Endothelial cell of umbilical vein (primary cell): ENCODE data around the gene SIM2. TPM values are rescaled to one million over a fixed set of nuclear protein-coding genes. Genes with fewer than 3 reads are reported as not detected.

Experiments used
- BruUV-seq: library from RNA; stranded (reverse); fragments of 400-500 nt; replicated peaks from 2 replicates; lab custom pipeline; 2021; lab: Mats Ljungman, UMichigan
- CTCF ChIA-PET: fragments of 300-600, 350-600 bp; sonication (Branson Sonifier 250); formaldehyde crosslinking; loops from one replicate; lab custom pipeline; 2021; ENCODE audit warnings: antibody characterized with exemption, inconsistent platforms; lab: Charles Lee
- POLR2A ChIA-PET: fragments of 300-600, 350-600 bp; sonication (Branson Sonifier 250); formaldehyde crosslinking; loops from one replicate; lab custom pipeline; 2021; ENCODE audit warnings: antibody characterized with exemption, inconsistent platforms; lab: Charles Lee
- DNase-seq: peaks from one replicate; pipeline ENCODE4 v3.0.0-alpha.2; 2011; ENCODE audit warnings: low read depth, low spot score
- FAIRE-seq: peaks from 2 replicates; lab custom pipeline; 2011; peaks lifted over from hg19 to GRCh38; lab: Jason Lieb, UNC
- H2AFZ ChIP-seq: 2 replicates; pipeline ENCODE4 v1.6.0; 2012; ENCODE audit warnings: low read depth, low read length, control low read depth, inconsistent platforms
- H3K27ac ChIP-seq: 2 replicates; pipeline ENCODE4 v1.5.1; 2011; ENCODE audit warnings: low read depth, mild to moderate bottlenecking, control low read depth, low read length, moderate library complexity; ENCODE audit not compliant: insufficient read depth
- H3K27me3 ChIP-seq, 2 experiments: 2 replicates each; pipeline versions ENCODE4 v1.6.0 to v1.6.1; 2011; ENCODE audit warnings: low read length in 2 of 2, mixed read lengths in 1 of 2; ENCODE audit not compliant: control insufficient read depth in 2 of 2, insufficient read depth in 2 of 2
- H3K36me3 ChIP-seq, 2 experiments: 2 replicates in 1 of 2; 3 replicates in 1 of 2; pipeline ENCODE4 v1.5.1; 2011; ENCODE audit warnings: low read length in 2 of 2, mild to moderate bottlenecking in 1 of 2, moderate library complexity in 1 of 2; ENCODE audit not compliant: control insufficient read depth in 2 of 2, insufficient read depth in 2 of 2; ENCODE audit errors: extremely low read depth in 1 of 2
- H3K4me1 ChIP-seq: 3 replicates; pipeline ENCODE4 v1.5.1; 2011; ENCODE audit warnings: mild to moderate bottlenecking, low read length; ENCODE audit not compliant: control insufficient read depth, insufficient read depth; ENCODE audit errors: extremely low read depth
- H3K4me2 ChIP-seq: 2 replicates; pipeline ENCODE4 v1.6.1; 2011; ENCODE audit warnings: low read length, control low read depth, mixed read lengths; ENCODE audit not compliant: insufficient read depth
- H3K4me3 ChIP-seq, 3 experiments: fragments of 200-600 bp in 1 of 3; sonication (generic), shearing (Covaris generic) in 1 of 3; replicated peaks in 1 of 3; 2 replicates each; pipeline ENCODE4 v1.5.1; 2011 to 2016; ENCODE audit warnings: control low read depth in 3 of 3, low read length in 3 of 3, mild to moderate bottlenecking in 2 of 3, inconsistent platforms in 1 of 3, low read depth in 1 of 3, moderate library complexity in 1 of 3; ENCODE audit not compliant: insufficient read depth in 1 of 3
- H3K79me2 ChIP-seq: 2 replicates; pipeline ENCODE4 v1.6.0; 2012; ENCODE audit warnings: low read length, inconsistent platforms; ENCODE audit not compliant: control insufficient read depth, insufficient read depth
- H3K9ac ChIP-seq: replicated peaks from 2 replicates; pipeline ENCODE3; 2011; ENCODE audit warnings: low read length, control low read depth; ENCODE audit not compliant: insufficient read depth; ENCODE audit errors: extremely low read depth
- H3K9me1 ChIP-seq: replicated peaks from 3 replicates; pipeline ENCODE4 v1.6.0; 2011; ENCODE audit warnings: mild to moderate bottlenecking, low read length; ENCODE audit not compliant: control insufficient read depth, insufficient read depth; ENCODE audit errors: extremely low read depth
- H3K9me3 ChIP-seq: replicated peaks from 2 replicates; pipeline ENCODE4 v1.5.1; 2012; ENCODE audit warnings: low read length, inconsistent platforms; ENCODE audit not compliant: control insufficient read depth, insufficient read depth
- H4K20me1 ChIP-seq: replicated peaks from 2 replicates; pipeline ENCODE3; 2011; ENCODE audit warnings: mild to moderate bottlenecking, low read length; ENCODE audit not compliant: control insufficient read depth, insufficient read depth; ENCODE audit errors: extremely low read depth
- CTCF ChIP-seq, 2 donors: IDR thresholded peaks; 1 replicate in 1 of 2; 2 replicates in 1 of 2; pipeline ENCODE4 v1.5.1; 2011; ENCODE audit warnings: low read length in 2 of 2, mild to moderate bottlenecking in 2 of 2, moderate library complexity in 2 of 2, control low read depth in 1 of 2, inconsistent platforms in 1 of 2, low read depth in 1 of 2; ENCODE audit not compliant: insufficient read depth in 1 of 2; ENCODE audit errors: extremely low read depth in 1 of 2
- EZH2 ChIP-seq: IDR thresholded peaks from 2 replicates; pipeline ENCODE4 v1.6.1; 2012; ENCODE audit warnings: borderline replicate concordance, low read depth, mild to moderate bottlenecking, moderate library complexity, low read length, inconsistent platforms; ENCODE audit not compliant: severe bottlenecking
- FOS ChIP-seq: IDR thresholded peaks from 2 replicates; pipeline ENCODE4 v1.6.1; 2011; ENCODE audit warnings: mild to moderate bottlenecking, low read length, moderate library complexity, borderline replicate concordance; ENCODE audit not compliant: insufficient read depth
- GATA2 ChIP-seq: IDR thresholded peaks from 2 replicates; pipeline ENCODE4 v1.7.0; 2011; ENCODE audit warnings: low read depth, mild to moderate bottlenecking, moderate library complexity, mixed read lengths, low read length; ENCODE audit not compliant: insufficient read length, insufficient read depth
- JUN ChIP-seq: IDR thresholded peaks from 2 replicates; pipeline ENCODE4 v1.6.1; 2011; ENCODE audit warnings: borderline replicate concordance, low read depth; ENCODE audit not compliant: insufficient read length, insufficient read depth
- MAX ChIP-seq: IDR thresholded peaks from 2 replicates; pipeline ENCODE4 v1.6.1; 2011; ENCODE audit not compliant: insufficient read depth, insufficient read length
- MYC ChIP-seq: IDR thresholded peaks from one replicate; pipeline ENCODE4 v1.6.1; 2011; ENCODE audit warnings: mild to moderate bottlenecking, low read depth, low read length
- POLR2A ChIP-seq: IDR thresholded peaks from 2 replicates; pipeline ENCODE4 v1.6.1; 2012; ENCODE audit warnings: low read depth, mild to moderate bottlenecking, control low read depth, low read length
- POLR2AphosphoS5 ChIP-seq: IDR thresholded peaks from 2 replicates; pipeline ENCODE4 v1.6.1; 2012; ENCODE audit warnings: low read depth, mild to moderate bottlenecking, control low read depth, low read length, moderate library complexity; ENCODE audit not compliant: insufficient read depth
- dilution Hi-C: fragments of 300-500 bp; cut with MboI; formaldehyde crosslinking; loops from one replicate; pipeline ENCODE4 v1.15.0; 2019; ENCODE audit warnings: low sequenced_read_pairs; ENCODE audit not compliant: extremely low pct_ligation_motif_present
- intact Hi-C: fragments of 100-400 bp; cut with micrococcal nuclease; formaldehyde crosslinking; loops from one replicate; pipeline ENCODE4 v1.10.0; 2022
- polyA plus RNA-seq, 4 experiments: library from polyadenylated mRNA; depleted of rRNA in 3 of 4; stranded (reverse) in 3 of 4; unstranded in 1 of 4; fragments of >200 nt; gene quantifications; 2 replicates each; pipeline versions ENCODE4 v1.2.1 to v1.2.3, GENCODE V29; 2011 to 2012; ENCODE audit warnings: missing spikeins in 1 of 4
- total RNA-seq: library from RNA; stranded (reverse); gene quantifications from 2 replicates; pipeline ENCODE4 v1.2.3, GENCODE V29; 2021

The SIM2 gene
- total and polyA plus RNA-seq, 2 donors (not counting 3 experiments of a cell fraction or from before 2014, with no cell fraction given) = not detected

- H3K4me3 ChIP-seq = no peak overlapping the region
- dilution Hi-C loops (no loop called here), intact Hi-C loops (no loop called here)
- no peak for FAIRE-seq
- no peak for DNase-seq
- no peak overlapping the region for H3K27ac ChIP-seq
- ChIA-PET POLR2A (no interaction called here), CTCF (interaction anchor here (0.9 kb wide), 1 partner anchor 11 kb away, joined by 3 read pairs; no protein-coding TSS in a partner anchor)
- H2AFZ ChIP-seq = no peak overlapping the region
- peaks cover 10% of the 10 kb centered on the region in 2 experiments for H3K27me3 ChIP-seq
- no peaks in the 10 kb centered on the region for H3K4me1 ChIP-seq
- no peak overlapping the region for H3K9ac ChIP-seq
- H3K9me3 ChIP-seq = no peaks in the 10 kb centered on the region
- no TSS peak for BruUV-seq
- H3K36me3 ChIP-seq = no peaks in the 10 kb centered on the region
- no peaks in the 10 kb centered on the region for H3K79me2 ChIP-seq
- H4K20me1 ChIP-seq = no peaks in the 10 kb centered on the region
- TF ChIP-seq EZH2 = no peak
- H3K9me1 ChIP-seq = no peaks in the 10 kb centered on the region
- H3K4me2 ChIP-seq = no peak overlapping the region
Observed at GRCh38 chr21:36723371-36723881, 24.5 kb downstream of the SIM2 start.

GRCh38 chr21:36724660-36725059 is 25.7 kb downstream of the SIM2 start:
- CTCF ChIA-PET = no interaction called here
- Histone ChIP-seq H3K27ac (no peak overlapping the region), H3K4me3 (no peak overlapping the region), H3K79me2 (no peaks in the 10 kb centered on the region), H3K4me1 (no peaks in the 10 kb centered on the region), H2AFZ (no peak overlapping the region), H3K9me3 (no peaks in the 10 kb centered on the region), H4K20me1 (no peaks in the 10 kb centered on the region), H3K36me3 (no peaks in the 10 kb centered on the region), H3K27me3 (peaks cover 9 to 15% of the 10 kb centered on the region in 2 experiments), H3K9me1 (no peaks in the 10 kb centered on the region), H3K9ac (no peak overlapping the region), H3K4me2 (no peak overlapping the region)
- intact Hi-C loops = no loop called here
- DNase-seq = no peak
- POLR2A ChIA-PET = no interaction called here
- dilution Hi-C loops = no loop called here
- no peak for FAIRE-seq
- no TSS peak for BruUV-seq
- TF ChIP-seq POLR2A (no peak), GATA2 (no peak), FOS (no peak), MAX (no peak), CTCF (IDR thresholded peaks at IDR 0.05; ENCODE audit: extremely low read depth in 1 of 2, insufficient read depth in 1 of 2, low read depth in 1 of 2, low read length in 2 of 2) (no peak), JUN (no peak), POLR2AphosphoS5 (no peak), EZH2 (no peak), MYC (no peak)
